Activated CD8-positive, alpha-beta memory T cell treated with anti-CD3 and anti-CD28 coated beads for 24 hours (primary cell): ENCODE data around the gene OS9.
A peak's percentile ranks its signal among the peaks of the same experiment; 100 is the strongest.

Source experiments
- DNase-seq: peaks from one replicate; pipeline ENCODE4 v3.0.0-alpha.2; 2020

The OS9 gene

DNA sequence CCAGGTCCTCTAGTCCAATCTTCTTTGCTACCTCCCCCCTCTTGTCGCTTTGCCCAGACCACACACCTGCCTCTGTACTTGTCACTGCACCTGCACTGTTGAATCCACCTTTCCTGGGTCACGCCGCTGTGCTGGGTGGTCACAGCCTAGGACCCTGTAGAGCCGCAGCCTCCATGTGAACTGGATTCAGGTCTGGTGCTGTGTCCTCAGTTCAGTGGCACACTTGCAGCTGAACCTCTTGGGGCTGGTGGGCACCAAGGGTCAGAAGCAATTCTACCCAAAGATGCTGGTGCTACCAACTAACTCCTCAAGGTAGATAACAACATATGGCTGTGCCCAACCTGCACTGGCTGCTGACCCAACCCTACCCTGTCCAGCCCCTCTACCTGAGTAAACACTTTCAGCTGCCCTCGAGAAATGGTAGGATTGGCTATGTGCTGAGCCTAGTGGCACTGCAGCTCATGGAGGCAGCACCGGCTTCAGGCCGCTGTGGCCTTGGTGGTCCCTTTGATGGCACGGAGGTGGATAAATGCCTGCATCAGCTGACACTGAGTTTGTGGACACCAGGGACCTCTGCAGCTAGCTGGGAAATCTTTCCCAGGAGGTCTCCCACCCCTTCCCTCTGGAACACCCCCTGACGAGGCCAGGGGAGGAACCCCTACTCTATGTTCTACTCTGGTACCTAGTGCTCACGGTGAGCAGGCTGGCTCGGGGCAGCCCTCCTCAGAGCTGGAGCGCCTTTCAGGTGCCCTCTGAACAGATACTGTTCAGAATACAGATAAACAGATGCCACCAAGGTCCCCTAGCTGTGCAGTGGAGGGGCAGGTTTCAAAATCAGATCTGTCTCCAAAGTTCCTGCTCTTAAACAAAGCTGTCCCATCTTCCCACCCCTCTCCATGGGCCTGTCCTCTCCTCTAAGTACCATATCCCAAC, 30.3 kb downstream of the OS9 start:
- peak; percentile 53 for DNase-seq

DNA sequence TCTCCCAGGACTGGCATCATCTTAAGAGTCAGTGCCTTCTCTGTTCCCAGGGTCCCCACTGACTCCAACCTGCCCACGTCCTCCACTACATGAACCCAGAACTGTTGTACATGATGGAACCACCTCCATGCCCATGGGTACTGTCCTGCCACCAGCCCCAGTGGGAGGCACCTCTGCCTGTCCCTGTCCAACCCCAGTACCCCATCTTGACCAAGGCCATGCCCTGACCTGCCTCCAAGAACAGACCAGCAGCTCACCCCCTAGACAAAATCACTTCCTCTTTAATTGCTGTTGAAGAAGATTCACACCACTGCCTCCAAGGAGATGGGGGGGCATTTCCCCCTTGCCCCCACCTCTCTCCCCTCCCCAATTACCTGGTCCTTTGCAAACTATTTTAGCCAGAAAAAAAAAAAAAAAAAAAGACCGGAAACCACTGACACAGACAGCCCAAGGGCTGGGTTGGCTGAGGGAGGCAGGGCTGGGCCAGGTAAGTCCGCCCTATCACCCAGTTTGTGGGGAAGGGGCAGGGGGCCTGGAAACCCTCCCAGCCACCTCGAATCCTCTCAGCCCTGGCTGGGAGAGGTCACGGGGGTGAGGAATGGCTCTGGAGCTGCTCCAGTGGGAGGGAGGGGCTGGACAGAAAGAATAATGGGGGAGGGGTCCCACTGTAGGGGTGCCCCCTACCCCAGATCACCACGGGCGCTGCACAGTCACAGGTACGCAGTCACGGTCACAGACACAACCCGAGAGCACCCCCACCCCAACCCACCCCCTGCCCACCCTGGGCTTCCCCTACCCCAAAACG, 31.2 kb downstream of the OS9 start:
- peak; percentile 45 for DNase-seq

DNA sequence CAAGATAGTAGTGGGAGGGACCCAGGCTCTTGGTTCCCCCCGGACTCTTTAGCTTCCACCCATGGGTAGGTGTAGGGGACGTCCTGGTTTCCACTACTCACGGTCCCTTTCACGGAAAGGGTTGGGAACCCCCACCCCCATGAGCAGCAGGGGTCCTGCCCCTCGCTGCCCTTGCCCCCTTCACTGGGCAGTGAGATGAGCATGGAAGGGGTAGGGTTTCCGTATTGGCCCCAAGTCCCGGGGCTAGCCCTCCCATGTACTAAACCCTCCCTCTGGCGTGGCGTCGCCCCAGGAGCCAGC, 31.9 kb downstream of the OS9 start:
- DNase-seq, result peak; percentile 47

DNA sequence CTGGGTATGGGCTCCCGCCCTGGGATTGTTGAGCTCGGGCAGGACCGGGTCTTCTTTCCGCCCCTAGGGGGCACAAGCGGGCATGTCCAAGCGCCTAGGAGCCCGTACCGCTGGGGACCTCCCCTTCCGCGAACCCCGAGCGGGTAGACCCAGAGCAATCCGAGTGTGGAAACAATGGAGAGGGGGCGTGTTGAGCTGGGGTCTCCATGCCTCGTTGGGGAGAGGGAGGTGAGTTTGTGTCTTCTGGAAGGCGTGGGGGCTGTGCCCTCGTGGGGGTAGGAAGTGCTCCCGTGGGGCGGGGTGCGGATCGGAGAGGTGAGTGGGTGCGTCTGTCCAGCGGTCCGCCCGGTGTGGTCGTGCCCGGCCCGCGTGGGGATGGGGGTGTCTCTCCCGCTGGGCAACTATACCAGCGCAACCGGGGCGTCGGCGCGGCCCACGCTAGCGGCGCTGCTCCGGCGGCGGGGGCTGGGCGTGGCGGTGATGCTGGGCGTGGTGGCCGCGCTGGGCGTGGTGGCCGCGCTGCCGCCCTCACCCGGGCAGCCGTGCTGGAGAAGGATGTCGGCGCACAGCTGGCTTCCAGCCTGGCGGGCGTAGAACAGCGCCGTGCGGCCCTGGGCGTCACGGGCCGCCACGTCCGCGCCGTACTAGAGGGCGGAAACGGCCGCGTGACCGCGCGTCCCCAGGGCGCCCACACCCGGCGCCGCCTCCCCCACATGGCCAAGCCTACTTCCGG, 32.4 kb downstream of the OS9 start:
- peak; percentile 59 for DNase-seq

DNA sequence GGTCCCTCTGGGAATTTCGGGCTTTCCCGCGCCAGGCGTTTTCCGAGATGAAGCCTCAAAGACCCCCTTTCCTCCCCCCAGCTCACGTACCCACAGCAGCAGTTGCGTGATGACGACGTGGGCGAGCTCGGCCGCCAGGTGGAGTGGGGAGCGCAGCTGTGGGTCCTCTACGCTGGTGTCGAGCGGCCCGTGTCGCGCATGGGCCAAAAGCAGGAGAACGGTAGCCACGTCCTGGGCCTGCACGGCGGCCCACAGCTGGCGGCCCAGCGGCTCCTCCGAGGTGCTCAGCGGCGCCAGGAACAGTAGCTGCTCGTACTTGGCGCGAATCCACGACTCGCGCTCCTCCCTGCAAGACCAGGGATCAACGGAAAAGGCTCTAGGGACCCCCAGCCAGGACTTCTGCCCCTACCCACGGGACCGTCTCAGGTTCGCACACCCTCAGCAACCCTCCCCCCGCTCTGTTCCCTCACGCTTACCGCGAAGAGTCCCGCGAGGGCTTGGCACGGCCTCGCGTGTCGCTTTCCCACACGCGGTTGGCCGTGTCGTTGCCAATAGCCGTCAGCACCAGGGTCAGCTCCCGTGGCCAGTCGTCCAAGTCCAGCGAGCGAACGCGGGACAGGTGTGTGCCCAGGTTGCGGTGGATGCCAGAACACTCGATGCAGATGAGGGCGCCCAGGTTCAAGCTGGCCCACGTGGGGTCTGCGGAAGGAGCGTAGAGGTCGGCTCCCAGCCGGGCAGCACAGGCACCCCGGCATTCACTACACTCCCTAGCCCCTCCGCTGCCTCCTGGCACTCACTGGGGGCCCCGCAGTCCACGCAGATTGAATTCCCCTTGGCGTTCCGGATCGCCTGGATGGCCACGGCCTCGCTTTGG, 33.2 kb downstream of the OS9 start:
- DNase-seq, result peak; percentile 51

DNA sequence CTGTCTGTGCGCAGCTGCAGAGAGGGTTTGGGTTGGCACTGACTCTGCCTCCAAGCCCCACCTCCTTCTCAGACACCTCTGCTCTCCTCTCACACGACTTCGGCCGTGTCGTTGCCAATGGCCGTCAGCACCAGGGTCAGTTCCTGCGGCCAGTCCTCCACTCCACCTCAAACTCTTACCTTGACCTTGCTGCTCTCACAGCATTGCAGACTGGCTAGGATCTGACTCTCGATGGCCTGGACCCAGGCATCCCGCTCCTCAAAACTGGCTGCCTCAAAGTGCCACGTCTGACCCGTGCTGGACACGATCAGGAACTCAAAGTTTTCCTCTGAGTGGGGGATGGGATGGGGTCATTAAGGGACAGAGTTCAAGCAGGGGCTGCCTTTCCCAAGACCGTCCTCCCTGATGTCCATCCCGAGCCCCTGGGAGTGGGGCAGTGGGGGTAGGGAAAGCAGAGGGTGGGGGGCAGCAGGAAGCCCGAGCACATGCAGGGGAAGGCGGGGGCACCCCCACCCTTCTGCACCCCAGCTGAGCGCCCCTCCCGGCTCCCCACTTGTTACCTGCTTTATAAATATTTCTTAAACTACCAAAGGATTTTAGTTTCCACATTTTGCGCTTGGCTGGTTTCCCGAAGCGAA, 33.9 kb downstream of the OS9 start:
- peak; percentile 35 for DNase-seq

DNA sequence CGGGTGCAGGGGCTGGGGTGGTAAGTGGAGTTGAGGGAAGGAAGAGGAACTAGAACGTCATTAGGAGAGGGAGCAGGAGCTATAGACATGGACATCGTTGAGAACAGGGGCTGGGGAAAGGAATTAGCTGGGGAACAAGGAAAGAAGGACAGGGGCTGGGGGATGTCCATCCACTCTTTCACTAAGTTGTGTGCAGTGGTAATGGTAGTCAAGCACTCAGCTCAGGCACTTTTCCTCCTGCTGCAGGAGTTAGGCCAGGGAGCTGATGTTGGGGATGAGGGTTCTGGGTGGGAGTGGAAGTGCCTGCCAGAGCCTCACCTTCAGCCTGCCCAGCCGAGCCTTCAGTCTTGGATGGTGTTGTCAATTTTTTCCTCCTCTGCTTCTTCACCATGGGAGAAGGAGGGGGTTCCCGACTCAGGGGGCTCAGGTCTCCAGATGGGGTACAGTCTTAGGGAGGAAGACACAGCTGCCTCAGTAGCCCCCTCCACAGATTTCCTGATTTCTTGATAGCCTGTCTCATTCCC, 35.5 kb downstream of the OS9 start:
- no peak for DNase-seq

DNA sequence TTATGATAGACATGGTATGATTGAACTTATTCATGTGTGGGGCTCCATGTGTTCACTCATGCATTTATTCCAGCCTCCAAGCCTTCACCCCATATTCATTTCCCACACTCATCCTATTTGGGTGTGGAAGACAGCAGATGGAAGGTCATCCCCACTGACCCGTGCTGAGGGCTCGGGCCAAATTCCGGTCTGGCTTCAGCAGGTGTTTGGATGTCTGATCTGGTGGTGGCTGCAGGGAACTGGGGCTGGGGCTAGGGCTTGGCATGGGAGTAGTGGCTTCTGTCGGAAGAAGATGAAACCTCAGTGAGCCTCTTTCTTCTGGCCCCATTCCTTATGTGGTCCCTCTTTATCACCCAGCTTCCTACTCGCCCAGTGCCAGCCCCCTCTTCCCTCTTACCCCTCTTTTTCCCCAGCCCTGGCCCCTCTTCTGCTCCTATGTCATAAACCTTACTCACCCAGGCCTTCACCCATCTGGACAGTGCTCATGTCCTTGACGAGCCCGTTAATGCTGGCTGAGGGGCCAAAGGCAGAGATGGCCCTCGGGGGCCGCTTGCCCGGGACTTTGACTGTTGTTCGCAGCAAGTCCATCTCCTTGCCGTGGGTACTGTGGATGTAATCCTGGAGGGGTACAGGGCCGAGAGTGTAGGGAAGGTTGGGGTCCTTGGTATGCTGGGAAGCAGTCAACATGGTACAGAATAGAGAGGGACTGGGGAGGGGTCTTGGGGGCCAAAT, 36.6 kb downstream of the OS9 start:
- DNase-seq, result no peak

DNA sequence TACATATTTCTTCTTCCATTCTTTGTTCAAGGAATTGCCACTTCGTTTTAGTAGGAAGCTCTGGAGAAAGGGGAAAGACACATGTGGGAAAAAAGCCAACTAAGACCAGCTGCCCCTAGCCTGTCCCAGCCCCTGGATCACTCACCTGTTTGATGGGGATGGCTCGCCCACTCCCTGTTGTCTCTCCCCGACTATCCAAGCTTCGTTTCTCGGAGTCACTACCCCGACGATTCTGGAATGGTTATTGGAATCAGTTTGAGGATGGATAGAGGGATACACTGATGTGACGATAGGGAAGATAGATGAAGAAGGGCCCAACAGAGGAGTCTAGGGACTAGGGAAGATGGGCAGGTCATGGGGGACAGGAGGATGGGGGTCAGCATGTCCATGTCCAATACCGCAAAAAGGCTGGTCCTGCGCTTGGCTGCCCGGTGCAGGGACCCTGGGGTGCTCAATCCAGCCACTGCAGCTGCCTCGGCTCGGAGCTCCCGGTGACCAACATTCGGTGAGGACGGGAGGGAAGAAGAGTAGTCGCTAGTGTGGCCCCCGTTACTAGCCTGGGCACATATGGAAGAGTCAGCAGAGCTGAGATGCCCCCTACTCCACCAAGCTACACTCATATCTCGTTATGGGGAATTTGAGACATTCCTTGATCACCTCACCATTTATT, 37.6 kb downstream of the OS9 start:
- no peak for DNase-seq

DNA sequence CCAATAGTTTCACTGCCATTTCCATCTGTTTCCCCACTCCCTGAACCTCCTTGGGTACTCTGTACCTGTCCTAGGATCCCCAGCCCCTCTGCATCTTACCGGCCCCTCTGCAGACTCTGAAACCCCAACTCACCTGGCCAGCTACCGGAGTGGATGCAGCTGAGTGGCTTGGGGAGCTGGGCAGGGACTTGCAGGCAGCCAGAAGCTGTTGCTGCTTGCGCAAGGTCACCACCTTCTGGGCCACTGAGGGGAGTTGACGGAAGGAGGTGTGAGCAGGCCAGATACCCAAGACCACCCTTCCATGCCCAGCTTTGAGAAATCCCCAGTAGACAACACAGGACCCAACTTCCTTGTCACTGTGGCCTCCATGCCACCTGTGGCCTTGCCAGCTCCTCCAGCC, 38.3 kb downstream of the OS9 start:
- DNase-seq, result no peak

DNA sequence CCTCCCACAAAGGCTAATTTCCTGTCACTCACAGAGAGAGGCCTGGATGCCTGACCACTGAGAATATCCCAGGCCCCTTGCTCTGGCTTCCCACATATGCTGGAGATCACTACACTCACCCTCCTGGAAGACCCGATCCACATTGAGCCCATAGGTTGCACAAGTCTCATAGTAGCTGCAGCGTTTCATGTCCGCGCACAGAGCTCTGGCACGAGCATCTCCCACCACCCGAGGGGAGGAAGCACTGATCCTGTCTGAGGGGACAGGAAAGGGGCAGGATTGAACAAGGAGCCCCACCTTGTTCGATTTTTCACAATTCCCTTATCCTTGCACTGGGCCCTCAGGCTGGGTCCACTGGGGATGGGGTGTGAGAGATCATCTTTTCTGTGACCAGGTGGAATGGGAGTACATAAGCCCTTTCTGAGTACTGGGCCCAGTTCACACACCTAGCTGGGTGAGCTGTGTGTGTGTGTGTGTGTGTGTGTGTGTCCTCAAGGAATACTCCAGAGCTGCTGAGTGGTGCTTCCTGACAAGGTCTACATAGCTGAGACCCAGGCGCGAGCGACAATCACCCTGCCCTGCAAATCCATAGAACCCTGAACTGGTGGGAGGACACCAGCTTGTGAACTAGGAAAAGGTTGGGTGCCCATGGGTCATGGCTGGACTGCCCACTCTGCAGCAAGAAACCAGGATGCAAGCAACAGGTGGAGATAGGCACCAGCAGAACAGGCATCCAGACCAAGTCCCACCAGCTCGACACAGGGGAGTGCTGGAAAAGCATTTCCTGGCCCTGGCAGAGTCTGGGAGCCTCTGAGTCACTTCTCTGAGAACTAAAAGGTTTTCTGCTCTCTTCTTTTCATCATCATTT, 39.0 kb downstream of the OS9 start:
- no peak for DNase-seq

DNA sequence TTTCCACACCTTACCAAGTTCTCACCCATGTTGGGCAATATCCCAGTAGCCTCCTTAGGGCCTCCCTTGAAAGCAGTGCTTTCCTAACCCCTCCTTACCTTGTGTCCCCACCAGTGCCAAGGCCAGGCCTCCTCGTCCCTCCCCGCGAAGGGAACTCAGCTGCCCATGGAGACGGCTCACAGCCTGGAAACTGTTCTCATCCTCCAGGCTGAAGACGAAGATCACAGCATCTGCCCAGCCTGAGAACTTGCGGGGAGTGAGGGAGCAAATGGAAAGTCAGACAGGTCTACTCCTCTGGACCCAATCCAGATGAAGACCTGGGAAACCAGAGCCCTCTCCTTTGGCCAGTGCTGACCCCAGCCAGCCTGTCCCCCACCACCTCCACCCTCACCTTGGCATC, 40.0 kb downstream of the OS9 start:
- DNase-seq, result no peak

DNA sequence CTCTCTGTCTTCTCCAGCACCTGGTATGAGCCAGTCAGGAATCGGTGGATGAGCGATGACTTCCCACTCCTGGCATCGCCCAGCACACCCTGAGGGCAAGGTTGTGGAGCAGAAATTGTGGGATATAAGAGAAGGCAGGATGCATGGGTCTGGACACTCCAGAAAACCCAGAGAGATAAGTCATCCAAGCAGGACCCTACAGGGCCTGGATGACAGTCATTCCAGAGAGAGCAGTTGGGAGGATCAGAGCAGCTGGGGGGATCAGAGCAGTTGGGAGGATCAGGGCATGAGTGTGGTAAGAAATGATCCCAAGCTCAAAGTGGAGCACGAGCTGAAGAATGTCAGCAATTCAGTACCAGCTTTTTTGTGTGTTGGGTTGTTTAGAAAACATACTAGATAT, 40.7 kb downstream of the OS9 start:
- DNase-seq, result no peak

DNA sequence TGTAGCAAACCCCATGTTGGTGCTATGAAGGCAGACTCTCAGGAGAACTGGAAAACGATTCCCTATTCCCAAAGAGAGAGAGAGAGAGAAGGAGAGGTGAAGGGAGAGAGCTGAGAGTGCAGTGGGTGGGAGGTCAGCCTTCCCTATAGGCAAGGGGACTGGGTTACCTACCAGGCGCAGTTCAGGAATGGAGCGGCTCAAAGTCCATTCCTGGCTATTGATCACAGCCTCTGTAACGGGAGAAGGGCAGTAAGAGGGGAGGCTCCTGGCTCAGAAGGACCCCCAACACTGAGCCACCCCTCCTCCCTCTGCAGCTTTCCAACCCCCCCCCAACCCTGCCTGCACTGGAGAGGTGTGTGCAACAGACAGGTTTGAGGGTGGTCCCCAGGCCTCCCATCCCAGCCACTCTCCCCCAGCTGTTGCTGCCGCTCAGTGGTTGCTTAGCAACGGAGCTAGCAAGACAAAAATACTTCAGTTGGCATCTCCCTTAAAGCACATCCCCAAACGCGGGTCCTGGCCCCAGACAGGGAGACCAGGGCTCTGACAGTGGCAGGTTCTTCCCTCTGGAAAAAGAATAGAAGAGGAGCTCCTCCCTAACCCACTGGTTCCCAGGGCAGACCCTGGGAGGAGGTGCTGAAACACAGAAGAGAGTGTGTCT, 41.4 kb downstream of the OS9 start:
- no peak for DNase-seq

DNA sequence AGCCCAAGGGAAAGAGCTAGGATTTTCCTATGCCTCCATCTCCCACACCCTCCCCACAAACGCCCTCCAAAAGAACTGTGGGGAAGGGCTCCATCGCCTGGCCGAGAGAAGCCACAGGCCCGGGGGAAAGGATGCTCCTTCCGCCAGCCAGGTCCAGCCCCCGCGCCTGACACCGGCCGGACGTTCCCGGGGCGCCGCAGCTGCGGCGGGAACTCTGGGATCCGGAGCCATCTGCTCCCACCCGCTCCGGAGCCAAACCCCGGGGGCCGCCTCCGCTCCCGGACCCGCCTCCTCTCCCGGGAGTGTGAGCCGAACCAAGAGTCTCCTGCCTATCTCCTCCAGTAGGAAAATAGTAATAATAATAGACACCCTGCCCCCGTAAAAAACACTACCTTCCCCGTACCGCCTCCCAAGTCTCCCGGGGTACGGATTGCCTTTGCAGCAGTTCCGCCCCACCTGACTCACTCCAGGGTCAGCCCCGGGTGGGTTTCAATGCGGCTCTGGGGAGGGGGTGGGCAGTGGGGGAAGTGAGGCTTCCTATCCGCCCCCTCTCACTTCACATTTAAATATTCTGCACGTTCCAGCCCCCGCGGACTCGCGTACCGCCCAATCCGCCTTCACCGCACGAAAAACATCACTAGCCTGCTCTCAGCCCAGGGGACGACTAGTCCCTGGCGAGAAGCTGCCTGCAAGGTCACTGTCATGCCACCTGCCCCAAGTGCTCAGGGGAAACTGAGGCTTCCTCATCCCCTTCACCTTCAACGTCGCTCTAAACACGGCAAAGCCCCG, 42.2 kb downstream of the OS9 start:
- DNase-seq, result no peak

DNA sequence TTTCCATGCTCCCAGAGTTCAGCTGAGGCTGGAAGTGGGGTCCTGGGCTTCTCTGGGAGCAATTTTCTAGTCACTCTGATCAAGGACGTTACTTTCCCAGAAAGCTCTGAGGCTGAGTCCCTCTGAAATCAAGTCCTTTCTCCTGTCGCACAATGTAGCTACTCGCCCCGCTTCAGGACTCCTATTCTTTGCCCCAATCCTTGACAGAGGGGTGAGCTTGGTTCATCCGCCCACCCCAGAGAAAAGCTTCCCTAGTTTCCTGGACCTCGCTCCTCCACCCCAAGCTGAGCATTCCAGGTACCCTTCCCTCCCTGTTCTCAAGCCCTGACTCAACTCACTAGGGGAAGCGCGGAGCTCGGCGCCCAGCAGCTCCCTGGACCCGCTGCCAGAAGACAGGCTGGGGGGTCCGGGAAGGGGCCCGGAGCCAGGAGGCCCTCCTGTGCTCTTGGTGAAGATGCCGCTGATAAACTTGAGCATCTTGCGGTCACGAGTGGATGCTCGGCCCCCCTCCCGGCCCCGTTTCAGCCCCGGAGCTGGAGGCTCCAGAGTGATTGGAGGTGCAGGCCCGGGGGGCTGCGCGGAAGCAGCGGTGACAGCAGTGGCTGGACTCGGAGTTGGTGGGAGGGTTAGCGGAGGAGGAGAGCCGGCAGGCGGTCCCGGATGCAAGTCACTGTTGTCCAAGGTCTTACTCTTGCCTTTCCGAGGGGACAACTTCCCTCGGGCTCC, 43.0 kb downstream of the OS9 start:
- no peak for DNase-seq
